ENCODE data around the gene NAA50. TPM values are rescaled to one million over a fixed set of nuclear protein-coding genes. Genes with fewer than 3 reads are reported as not detected.
A peak's percentile ranks its signal among the peaks of the same experiment; 100 is the strongest.

The NAA50 gene
- total RNA-seq, 1 donor from 2014 or later, result 112 TPM

DNA sequence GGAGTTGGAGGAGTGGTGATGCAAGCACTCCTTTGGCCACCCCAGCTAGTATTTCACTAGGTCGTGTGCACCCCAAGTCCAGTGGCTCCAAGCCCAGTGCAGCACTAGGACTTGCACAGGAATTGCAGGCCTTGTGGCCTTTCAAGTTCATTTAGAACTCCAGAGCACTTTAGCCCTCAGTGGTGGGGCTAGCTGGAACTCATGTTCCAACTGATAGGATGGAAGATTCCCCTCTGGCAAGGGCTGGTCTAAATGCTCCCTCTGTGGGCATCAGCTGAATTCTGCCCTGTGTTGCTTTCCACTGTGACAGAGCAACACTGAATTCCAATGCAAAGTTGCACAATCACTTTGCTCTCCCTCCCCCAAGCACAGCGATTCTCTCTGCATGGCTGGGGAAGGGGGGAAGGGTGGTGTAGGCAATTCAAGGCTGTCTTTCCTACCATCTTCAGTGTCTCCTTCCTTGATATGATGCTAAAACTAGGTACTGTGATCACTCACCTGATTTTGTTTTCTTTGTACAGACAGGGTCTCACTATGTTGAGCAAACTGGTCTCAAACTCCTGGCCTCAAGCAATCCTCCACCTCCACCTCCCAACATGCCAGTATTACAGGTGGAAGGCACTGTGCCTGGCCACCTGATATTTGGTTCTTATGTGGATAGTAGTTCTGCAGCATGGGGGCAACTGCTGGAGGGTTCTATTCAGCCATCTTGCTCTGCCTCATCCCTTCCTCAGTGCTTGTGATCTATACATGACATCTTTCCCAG, 59.9 kb downstream of the NAA50 start:
- DNase-seq (no peak), ATAC-seq (ENCODE audit: low read depth) (no peak)
- Mint-ChIP-seq H3K36me3 (ENCODE audit: low read depth) (peaks cover 39% of the 10 kb centered on the region), H3K9me3 (peaks cover 13% of the 10 kb centered on the region), H3K4me3 (no peak overlapping the region), H3K27ac (no peak overlapping the region), H3K27me3 (no peaks in the 10 kb centered on the region), H3K4me1 (peaks cover 26% of the 10 kb centered on the region)
- intact Hi-C loops (cut with micrococcal nuclease), result no loop called here
- ChIA-PET POLR2A (interaction anchor here (0.6 to 2.2 kb wide), 3 partner anchors 10 to 1325 kb away, joined by 4 to 7 read pairs (median 6); partner anchors contain the start of gene USF3), CTCF (interaction anchor here (2.0 kb wide), 1 partner anchor 11 kb away, joined by 4 read pairs; no protein-coding TSS in a partner anchor)
- TF ChIP-seq CTCF (IDR thresholded peaks at IDR 0.05), result no peak

- TF ChIP-seq CTCF (IDR thresholded peaks at IDR 0.05), result no peak
- H3K9me3 Mint-ChIP-seq, result peaks cover 13% of the 10 kb centered on the region
- no peaks in the 10 kb centered on the region for H3K27me3 Mint-ChIP-seq
- H3K4me1 Mint-ChIP-seq, result peaks cover 26% of the 10 kb centered on the region
- CTCF ChIA-PET, result interaction anchor here (2.0 kb wide), 1 partner anchor 10 kb away, joined by 4 read pairs; no protein-coding TSS in a partner anchor
- POLR2A ChIA-PET, result interaction anchor here (1.8 kb wide), 1 partner anchor 11 kb away, joined by 6 read pairs; the partner anchor contains the start of gene USF3
- DNase-seq, result no peak
- no peak for ATAC-seq (ENCODE audit: low read depth)
- H3K4me3 Mint-ChIP-seq, result no peak overlapping the region
- intact Hi-C loops (cut with micrococcal nuclease), result no loop called here
- no peak overlapping the region for H3K27ac Mint-ChIP-seq
- peaks cover 40% of the 10 kb centered on the region for H3K36me3 Mint-ChIP-seq (ENCODE audit: low read depth)
Measured at GRCh38 chr3:113685124-113685523, 60.9 kb downstream of the NAA50 start.

- H3K4me3 Mint-ChIP-seq, result no peak overlapping the region
Measured at GRCh38 chr3:113684271-113684819, 61.7 kb downstream of the NAA50 start.

DNA sequence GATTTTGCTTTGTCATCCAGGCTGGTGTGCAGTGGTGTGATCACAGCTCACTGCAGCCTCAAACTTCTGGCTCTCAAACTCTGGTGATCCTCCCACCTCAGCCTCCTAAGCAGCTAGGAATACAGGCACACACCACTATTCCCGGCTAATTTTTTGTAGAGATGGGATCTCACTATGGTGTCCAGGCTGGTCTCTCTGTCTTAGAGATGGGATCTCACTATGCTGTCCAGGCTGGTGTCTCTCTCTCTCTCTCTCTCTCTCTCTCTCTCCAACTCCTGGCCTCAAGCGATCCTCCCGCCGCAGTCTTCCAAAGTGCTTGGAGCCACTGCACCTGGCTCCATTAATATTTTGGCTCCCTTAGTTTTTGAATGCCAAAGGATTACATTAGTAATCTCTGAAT, 67.3 kb downstream of the NAA50 start:
- Mint-ChIP-seq H3K4me3 (no peak overlapping the region), H3K36me3 (ENCODE audit: low read depth) (peaks cover 45% of the 10 kb centered on the region), H3K9me3 (peaks cover 11% of the 10 kb centered on the region), H3K4me1 (peaks cover 33% of the 10 kb centered on the region), H3K27ac (peak overlapping the region; percentile 35), H3K27me3 (no peaks in the 10 kb centered on the region)
- ChIA-PET POLR2A (no interaction called here), CTCF (no interaction called here)
- ATAC-seq (ENCODE audit: low read depth), result no peak
- intact Hi-C loops (cut with micrococcal nuclease), result no loop called here
- DNase-seq, result no peak
- no peak for TF ChIP-seq CTCF (IDR thresholded peaks at IDR 0.05)

More at GRCh38 chr3:113684271-113684819, 61.7 kb downstream of the NAA50 start:
- CTCF ChIA-PET, result interaction anchor here (2.0 kb wide), 1 partner anchor 9 kb away, joined by 4 read pairs; no protein-coding TSS in a partner anchor
- Mint-ChIP-seq H3K27ac (no peak overlapping the region), H3K27me3 (no peaks in the 10 kb centered on the region), H3K9me3 (peaks cover 13% of the 10 kb centered on the region), H3K36me3 (ENCODE audit: low read depth) (peaks cover 46% of the 10 kb centered on the region), H3K4me1 (peaks cover 28% of the 10 kb centered on the region)
- no peak for TF ChIP-seq CTCF (IDR thresholded peaks at IDR 0.05)
- intact Hi-C loops (cut with micrococcal nuclease), result no loop called here
- DNase-seq (no peak), ATAC-seq (ENCODE audit: low read depth) (no peak)
- POLR2A ChIA-PET, result interaction anchor here (1.8 kb wide), 1 partner anchor 12 kb away, joined by 6 read pairs; the partner anchor contains the start of gene USF3

- H3K36me3 Mint-ChIP-seq (ENCODE audit: low read depth), result peaks cover 47% of the 10 kb centered on the region
- ATAC-seq (ENCODE audit: low read depth) (no peak), DNase-seq (no peak)
- intact Hi-C loops (cut with micrococcal nuclease), result no loop called here
- POLR2A ChIA-PET, result interaction anchor here (0.6 to 0.7 kb wide), 3 partner anchors 19 to 235 kb away, joined by 4 to 7 read pairs (median 5); partner anchors contain the start of gene USF3
- H3K27ac Mint-ChIP-seq, result peak overlapping the region; percentile 39
- H3K27me3 Mint-ChIP-seq, result no peaks in the 10 kb centered on the region
- CTCF ChIA-PET, result no interaction called here
- TF ChIP-seq CTCF (IDR thresholded peaks at IDR 0.05), result no peak
- H3K4me1 Mint-ChIP-seq, result peaks cover 37% of the 10 kb centered on the region
- peaks cover 11% of the 10 kb centered on the region for H3K9me3 Mint-ChIP-seq
- no peak overlapping the region for H3K4me3 Mint-ChIP-seq
Measured at GRCh38 chr3:113677737-113678136, 68.3 kb downstream of the NAA50 start.
